Heart left ventricle (tissue), 13 donors: ENCODE data around the gene ZNF423.

ENCODE experiments used
- CTCF ChIP-seq, 12 donors: fragments of 200-600 bp; sonication (generic) in 4 of 12; IDR thresholded peaks; one replicate each; pipeline versions ENCODE4 v1.5.0 to v1.8.0; 2018 to 2022; ENCODE audit warnings: antibody characterized with exemption in 12 of 12, mild to moderate bottlenecking in 5 of 12
- POLR2A ChIP-seq, 2 donors: fragments of 450-650 bp; IDR thresholded peaks; one replicate each; pipeline ENCODE4 v1.6.1; 2017; ENCODE audit warnings: antibody characterized with exemption in 2 of 2, mild to moderate bottlenecking in 2 of 2, moderate library complexity in 2 of 2
- donor health status: ischemic (EF 13 %, LVEDD 7.1; RV severe dilation, severe dysfunction).
- donor health status: DM: no; HTN: yes; CAD: no.
- donor health status: DM: no; HTN: no; CAD: no.
- donor health status: ischemic (EF 25% LVEDD 6.9; RV normal size, moderate dysfunction).
- donor health status: ischemic (EF 25% LVEDD 5.7; RV mildly dilated, moderate dysfunction).
- donor health status: ischemic (EF 35%, LVEDD 5.7; RV mildly dilated, moderate dysfunction).
- donor health status: nonischemic (EF 11% LVEDD 7.7; RV severe dilation, severe dysfunction).
- donor health status: DM: yes; HTN: yes; CAD: no.
- donor health status: PGD.
- donor health status: ischemic (EF 29% LVEDD 5.4; RV normal size, mild dysfunction).
- donor health status: nonischemic (EF 23%, LVEDD 6.1; RV moderate dilation, normal function).

- TF ChIP-seq CTCF (IDR thresholded peaks at IDR 0.05) (no peak), POLR2A (IDR thresholded peaks at IDR 0.05) (no peak)
Measured at GRCh38 chr16:49653577-49653976, 202.3 kb downstream of the ZNF423 start.
